ENCODE measurements around the gene CDIPT.

CDIPT gene

GRCh38 chr16:29824589-29825144 is 38.4 kb downstream of the CDIPT start:
- no peak for DNase-seq

- DNase-seq: no peak
Measured at GRCh38 chr16:29821643-29822115, 41.3 kb downstream of the CDIPT start.

- DNase-seq: no peak
Measured at GRCh38 chr16:29820730-29821642, 42.0 kb downstream of the CDIPT start.

DNA sequence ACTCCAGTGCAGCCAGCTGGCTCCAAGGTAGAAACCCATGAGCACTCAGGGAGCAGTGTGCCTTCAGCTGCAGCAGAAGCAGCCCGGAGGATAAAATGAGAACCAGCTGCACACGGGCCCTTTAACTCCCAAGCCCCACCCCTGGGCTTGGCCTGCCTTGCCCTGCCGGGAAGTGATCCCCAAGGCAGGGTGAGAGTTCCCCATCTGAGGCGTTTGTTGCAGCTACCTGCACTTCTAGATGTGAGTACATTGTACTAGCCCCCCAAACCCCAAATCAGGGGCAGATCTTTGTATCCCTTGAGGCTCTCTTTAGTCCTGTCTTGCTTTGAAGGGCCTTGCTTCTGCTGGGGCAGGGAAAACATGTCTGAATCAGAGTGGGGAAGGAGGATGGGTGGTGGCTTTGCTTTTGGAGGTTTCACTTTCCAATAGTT is 42.7 kb downstream of the CDIPT start, which contains the start of gene MVP:
MVP (plus strand) TSS at position 192 of the 431 bp plus-strand sequence. CDS start 10,088 bp downstream, outside the sequence.
- DNase-seq: peak; percentile 37

DNA sequence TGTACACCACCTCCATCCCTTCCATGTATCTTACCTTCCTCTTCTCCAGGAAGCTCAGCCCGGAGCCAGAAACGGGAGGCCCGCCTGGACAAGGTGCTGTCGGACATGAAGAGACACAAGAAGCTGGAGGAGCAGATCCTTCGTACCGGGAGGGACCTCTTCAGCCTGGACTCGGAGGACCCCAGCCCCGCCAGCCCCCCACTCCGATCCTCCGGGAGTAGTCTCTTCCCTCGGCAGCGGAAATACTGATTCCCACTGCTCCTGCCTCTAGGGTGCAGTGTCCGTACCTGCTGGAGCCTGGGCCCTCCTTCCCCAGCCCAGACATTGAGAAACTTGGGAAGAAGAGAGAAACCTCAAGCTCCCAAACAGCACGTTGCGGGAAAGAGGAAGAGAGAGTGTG is 43.5 kb downstream of the CDIPT start:
- no peak for DNase-seq

DNA sequence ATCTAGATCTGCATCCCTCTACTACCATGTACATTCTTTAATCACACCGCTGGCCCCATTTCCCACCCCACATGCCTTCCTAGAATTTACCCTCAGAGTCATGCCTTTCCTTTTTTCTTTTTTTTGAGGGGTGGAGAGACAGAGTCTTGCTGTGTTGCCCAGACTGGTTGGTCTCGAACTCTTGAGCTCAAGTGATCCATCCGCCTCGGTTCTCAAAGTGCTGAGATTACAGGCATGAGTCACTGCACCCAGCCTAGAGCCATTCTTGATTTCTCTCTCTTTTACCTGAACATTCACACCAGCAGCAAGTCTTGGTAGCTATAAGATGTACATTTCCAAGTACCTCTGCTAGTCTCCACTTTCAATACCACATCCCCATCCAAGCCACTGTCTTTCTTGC is 44.9 kb downstream of the CDIPT start:
- no peak for DNase-seq

GRCh38 chr16:29816694-29817441 is 46.2 kb downstream of the CDIPT start:
- DNase-seq: peak; percentile 83

DNA sequence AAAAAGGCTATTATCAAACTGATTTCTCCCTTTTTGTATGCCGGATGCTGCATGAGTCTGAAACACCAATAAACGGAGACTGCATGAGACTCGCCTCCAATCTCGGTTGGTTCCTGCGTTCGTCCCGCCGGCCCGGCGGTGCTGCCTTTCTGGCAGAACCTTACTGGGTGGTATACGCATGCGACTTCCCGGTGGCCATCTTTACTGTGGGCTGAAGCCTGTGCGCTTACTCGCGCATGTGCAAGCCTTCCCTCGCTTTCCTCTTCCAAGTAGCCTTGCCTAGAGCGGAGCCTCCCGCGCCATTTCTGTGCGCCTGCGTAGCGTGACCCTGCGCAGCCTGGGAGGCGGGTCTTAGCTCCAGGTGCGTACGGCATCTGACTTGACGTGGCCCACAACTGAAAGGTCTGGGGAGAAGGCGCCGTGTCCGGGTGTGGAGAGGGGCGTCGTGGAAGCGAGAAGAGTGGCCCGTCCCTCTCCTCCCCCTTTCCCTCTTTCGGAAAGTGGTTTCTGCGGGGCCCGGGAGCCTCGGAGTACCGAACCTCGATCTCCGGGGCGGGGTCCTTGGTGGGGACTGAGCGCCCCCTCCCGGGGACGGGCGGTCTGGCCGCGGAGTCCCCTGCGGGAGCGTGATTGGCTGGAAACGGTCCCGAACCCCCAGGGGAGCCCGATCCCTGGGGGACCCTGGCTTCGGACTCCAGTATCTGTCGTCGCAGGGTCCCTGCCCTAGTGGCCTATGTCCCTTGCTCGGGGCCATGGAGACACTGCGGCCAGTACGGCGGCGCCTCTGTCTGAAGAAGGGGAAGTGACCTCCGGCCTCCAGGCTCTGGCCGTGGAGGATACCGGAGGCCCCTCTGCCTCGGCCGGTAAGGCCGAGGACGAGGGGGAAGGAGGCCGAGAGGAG is 47.0 kb downstream of the CDIPT start, which contains the start of gene PAGR1:
PAGR1 (plus strand) TSS at position 360 of the 901 bp plus-strand sequence; CDS start at position 734, 374 bp downstream.
- peak; percentile 100 for DNase-seq

DNA sequence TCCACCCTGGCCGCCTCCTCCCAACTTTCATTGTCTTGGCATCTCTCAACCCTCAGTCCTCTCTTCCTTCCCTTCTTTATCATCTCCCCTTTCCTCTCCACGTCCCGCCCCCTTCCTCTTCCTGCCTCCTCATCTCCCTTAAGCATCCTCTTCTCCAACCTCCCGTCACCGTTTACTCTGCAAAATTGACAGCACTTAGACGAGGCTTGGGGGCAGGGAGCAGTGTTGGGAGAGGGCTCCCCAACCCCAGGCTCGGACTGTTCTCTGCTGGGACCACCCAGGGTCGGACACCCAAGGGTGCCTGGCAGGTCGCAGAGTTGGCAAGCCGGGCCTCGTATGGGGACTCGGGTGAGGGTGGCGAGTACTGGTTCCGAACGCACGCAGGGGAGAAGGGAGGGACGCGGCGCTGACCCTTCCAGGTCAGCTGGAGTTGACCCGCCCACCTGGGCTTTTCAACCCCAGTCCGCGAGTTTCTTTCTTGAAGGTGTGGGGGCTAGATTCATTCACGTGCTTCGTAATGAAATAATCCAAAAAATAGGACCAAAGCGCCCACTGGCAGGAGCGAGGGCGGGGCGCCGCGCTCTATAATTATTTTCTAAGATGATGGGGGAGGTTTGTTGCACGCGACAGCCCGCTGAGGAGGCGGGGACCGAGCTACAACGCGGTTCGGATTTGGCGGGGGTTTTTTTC is 47.8 kb downstream of the CDIPT start:
- peak; percentile 86 for DNase-seq

GRCh38 chr16:29814592-29814991 is 48.4 kb downstream of the CDIPT start:
- DNase-seq: no peak

- no peak for DNase-seq
Measured at GRCh38 chr16:29813644-29814562, 49.1 kb downstream of the CDIPT start.

- DNase-seq: no peak
Measured at GRCh38 chr16:29812754-29813643, 50.0 kb downstream of the CDIPT start.

- DNase-seq: peak; percentile 80
Measured at GRCh38 chr16:29811896-29812665, 50.9 kb downstream of the CDIPT start, which contains the start of gene PRRT2. TSS of gene PRRT2 (plus strand) at chr16:29812193. CDS start at chr16:29813055, 862 bp downstream.

GRCh38 chr16:29811170-29811895 is 51.7 kb downstream of the CDIPT start:
- peak; percentile 93 for DNase-seq

DNA sequence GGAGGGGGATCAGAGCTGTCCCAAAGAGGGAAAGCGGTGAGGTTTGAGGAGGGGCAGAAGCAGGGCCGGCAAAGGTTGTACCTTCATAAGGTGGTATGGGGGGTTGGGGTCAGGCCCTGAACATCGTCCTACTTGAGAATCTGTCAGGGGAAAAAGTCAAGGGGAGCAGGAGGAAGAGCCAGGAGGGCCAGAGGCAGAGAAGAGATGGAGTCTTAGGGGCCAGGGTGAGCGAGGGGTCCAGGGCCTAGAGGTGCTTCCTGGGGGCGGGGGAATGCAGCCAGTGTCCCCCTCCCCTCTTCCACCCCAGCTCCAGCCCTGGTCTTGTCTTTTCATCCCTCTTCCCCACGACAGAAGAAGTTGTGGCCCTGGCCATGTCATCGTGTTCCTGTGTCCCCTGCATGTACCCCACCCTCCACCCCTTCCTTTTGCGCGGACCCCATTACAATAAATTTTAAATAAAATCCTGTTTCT is 52.3 kb downstream of the CDIPT start:
- no peak for DNase-seq

GRCh38 chr16:29809850-29810698 is 53.0 kb downstream of the CDIPT start:
- DNase-seq: no peak
